Neural cell (in vitro differentiated cells): ENCODE data around the gene MACF1. TPM values are rescaled to one million over a fixed set of nuclear protein-coding genes. Genes with fewer than 3 reads are reported as not detected.

Experiments
- H2AFZ ChIP-seq: fragments of 200-600, 300-800 bp; sonication (generic), shearing (Covaris generic); 2 replicates; pipeline ENCODE4 v1.6.0; 2014; ENCODE audit warnings: low read depth, mild to moderate bottlenecking, antibody characterized with exemption, low read length, moderate library complexity
- H3F3A ChIP-seq: fragments of 200-600 bp; shearing (Covaris generic); 2 replicates; pipeline ENCODE4 v1.6.1; 2016; ENCODE audit warnings: mild to moderate bottlenecking, moderate library complexity, mixed read lengths, antibody characterized with exemption, low read length; ENCODE audit not compliant: insufficient read depth, poor library complexity, severe bottlenecking
- H3K27ac ChIP-seq: fragments of 200-600, 300-800 bp; sonication (generic), shearing (Covaris generic); 2 replicates; pipeline ENCODE4 v1.5.1; 2014; ENCODE audit warnings: mild to moderate bottlenecking, low read length, moderate library complexity
- H3K27me3 ChIP-seq: fragments of 300-800, 200-600 bp; sonication (generic), shearing (Covaris generic); 2 replicates; pipeline ENCODE4 v1.6.0; 2014; ENCODE audit warnings: mild to moderate bottlenecking, low read depth, low read length, moderate library complexity; ENCODE audit not compliant: insufficient read depth
- H3K36me3 ChIP-seq: fragments of 300-800, 200-600 bp; sonication (generic), shearing (Covaris generic); 2 replicates; pipeline ENCODE4 v1.5.1; 2014; ENCODE audit warnings: mild to moderate bottlenecking, antibody characterized with exemption, low read length, moderate library complexity; ENCODE audit not compliant: insufficient read depth
- H3K4me2 ChIP-seq: fragments of 300-800, 200-600 bp; sonication (generic), shearing (Covaris generic); 2 replicates; pipeline ENCODE4 v1.6.0; 2014; ENCODE audit warnings: mild to moderate bottlenecking, low read length
- H3K4me3 ChIP-seq: fragments of 300-800, 200-600 bp; sonication (generic), shearing (Covaris generic); 2 replicates; pipeline ENCODE4 v1.5.1; 2014; ENCODE audit warnings: mild to moderate bottlenecking, low read length, moderate library complexity
- H3K79me2 ChIP-seq: fragments of 200-600 bp; shearing (Covaris generic); replicated peaks from 2 replicates; pipeline ENCODE4 v1.6.0; 2014; ENCODE audit warnings: mild to moderate bottlenecking, low read length, moderate library complexity; ENCODE audit not compliant: insufficient read depth
- H3K9ac ChIP-seq: fragments of 300-800, 200-600 bp; sonication (generic), shearing (Covaris generic); 2 replicates; pipeline ENCODE4 v1.6.1; 2016; ENCODE audit warnings: mild to moderate bottlenecking, low read length, mixed read lengths
- H3K9me2 ChIP-seq: fragments of 200-600 bp; shearing (Covaris generic); 2 replicates; pipeline ENCODE4 v1.6.1; 2016; ENCODE audit warnings: mild to moderate bottlenecking, low read length, mixed read lengths; ENCODE audit not compliant: insufficient read depth
- H3K9me3 ChIP-seq: fragments of 200-600, 300-800 bp; sonication (generic), shearing (Covaris generic); 2 replicates; pipeline ENCODE4 v1.6.1; 2016; ENCODE audit warnings: mild to moderate bottlenecking, mixed run types, low read length, moderate library complexity, mixed read lengths
- H4K20me1 ChIP-seq: fragments of 200-600 bp; shearing (Covaris generic); 2 replicates; pipeline ENCODE4 v1.6.1; 2016; ENCODE audit warnings: mild to moderate bottlenecking, mixed run types; ENCODE audit not compliant: insufficient read depth
- EP300 ChIP-seq: fragments of 450-650 bp; conservative IDR thresholded peaks from 2 replicates; pipeline ENCODE4 v1.6.1; 2014; ENCODE audit warnings: antibody characterized with exemption, mild to moderate bottlenecking, moderate library complexity; ENCODE audit not compliant: poor library complexity, severe bottlenecking
- EZH2 ChIP-seq: fragments of 200-600, 300-800 bp; shearing (Covaris generic), sonication (generic); IDR thresholded peaks from 2 replicates; pipeline ENCODE4 v1.6.1; 2014; ENCODE audit warnings: antibody characterized with exemption, low read length, borderline replicate concordance, mild to moderate bottlenecking; ENCODE audit not compliant: insufficient read depth, poor library complexity, severe bottlenecking
- MXI1 ChIP-seq: fragments of 450-650 bp; conservative IDR thresholded peaks from 2 replicates; pipeline ENCODE4 v1.6.1; 2014; ENCODE audit warnings: antibody characterized with exemption, mild to moderate bottlenecking; ENCODE audit not compliant: poor library complexity, severe bottlenecking
- POLR2AphosphoS5 ChIP-seq: IDR thresholded peaks from 2 replicates; pipeline ENCODE4 v1.6.1; 2012
- RAD21 ChIP-seq: fragments of 450-650 bp; conservative IDR thresholded peaks from 2 replicates; pipeline ENCODE4 v1.6.1; 2014; ENCODE audit warnings: antibody characterized with exemption, mild to moderate bottlenecking, moderate library complexity
- SMC3 ChIP-seq: fragments of 450-650 bp; conservative IDR thresholded peaks from 2 replicates; pipeline ENCODE4 v1.6.1; 2014; ENCODE audit warnings: antibody characterized with exemption, mild to moderate bottlenecking, moderate library complexity; ENCODE audit not compliant: poor library complexity
- TAF1 ChIP-seq: IDR thresholded peaks from 2 replicates; pipeline ENCODE4 v1.6.1; 2012; ENCODE audit warnings: low read depth
- polyA plus RNA-seq: library from polyadenylated mRNA; depleted of rRNA; stranded (reverse); fragments of >200 nt; gene quantifications from 2 replicates; pipeline ENCODE4 v1.2.3, GENCODE V29; 2014
- TF ChIP-seq, protein P1 (sequence below): IDR thresholded peaks from 2 replicates; pipeline ENCODE4 v1.6.1; 2012; ENCODE audit warnings: borderline replicate concordance
- TF ChIP-seq, protein P2 (sequence below): fragments of 450-650 bp; IDR thresholded peaks from 2 replicates; pipeline ENCODE4 v1.5.1; 2014; ENCODE audit warnings: antibody characterized with exemption, mild to moderate bottlenecking, moderate library complexity; ENCODE audit not compliant: poor library complexity, severe bottlenecking

Gene MACF1
- polyA plus RNA-seq, 1 donor from 2014 or later, result 176 TPM

DNA sequence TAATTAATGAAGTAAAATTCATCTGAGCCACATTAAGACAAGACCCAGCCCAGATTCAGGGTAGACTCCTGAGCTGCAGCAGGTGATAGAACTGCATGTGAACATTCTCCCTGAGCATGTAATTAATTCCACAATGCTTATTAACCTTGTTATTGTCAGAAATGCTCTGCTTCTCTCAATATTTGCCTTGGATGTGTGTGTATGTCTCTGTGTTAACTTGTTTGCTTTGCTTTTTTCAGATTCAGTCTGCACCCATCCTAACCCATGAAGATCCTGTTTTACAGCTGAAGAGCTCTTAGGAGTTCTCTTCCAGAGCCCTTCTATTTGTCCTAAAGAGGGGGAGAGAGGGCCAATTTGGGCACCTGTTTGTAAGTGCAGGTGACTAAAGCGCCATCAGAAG lies 143.8 kb downstream of the MACF1 start:
- no peaks in the 10 kb centered on the region for H3K9me2 ChIP-seq
- H3K79me2 ChIP-seq, result peaks cover 4% of the 10 kb centered on the region

DNA sequence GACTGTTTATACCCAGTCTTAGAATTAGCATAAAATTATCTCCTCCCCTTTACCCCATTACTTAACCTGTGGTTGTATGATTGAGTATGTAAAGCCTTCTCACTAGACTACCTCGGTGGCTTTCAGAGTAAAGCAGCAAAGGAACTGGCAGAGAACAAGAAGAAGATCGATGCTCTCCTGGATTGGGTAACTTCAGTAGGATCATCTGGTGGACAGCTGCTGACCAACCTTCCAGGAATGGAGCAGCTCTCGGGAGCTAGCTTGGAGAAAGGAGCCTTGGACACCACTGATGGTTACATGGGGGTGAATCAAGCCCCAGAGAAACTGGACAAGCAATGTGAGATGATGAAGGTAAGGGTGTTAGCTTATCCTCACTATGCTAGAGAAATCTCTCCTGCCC lies 148.4 kb downstream of the MACF1 start:
- H3K9ac ChIP-seq, result no peak overlapping the region
- no peak overlapping the region for H3K4me2 ChIP-seq
- peaks cover 17% of the 10 kb centered on the region for H3K36me3 ChIP-seq
- no peaks in the 10 kb centered on the region for H3K9me3 ChIP-seq
- no peaks in the 10 kb centered on the region for H3F3A ChIP-seq
- no peak for TF ChIP-seq POLR2AphosphoS5
- no peak for TF ChIP-seq EP300
- TF ChIP-seq EZH2, result no peak
- TF ChIP-seq, protein P1, sequence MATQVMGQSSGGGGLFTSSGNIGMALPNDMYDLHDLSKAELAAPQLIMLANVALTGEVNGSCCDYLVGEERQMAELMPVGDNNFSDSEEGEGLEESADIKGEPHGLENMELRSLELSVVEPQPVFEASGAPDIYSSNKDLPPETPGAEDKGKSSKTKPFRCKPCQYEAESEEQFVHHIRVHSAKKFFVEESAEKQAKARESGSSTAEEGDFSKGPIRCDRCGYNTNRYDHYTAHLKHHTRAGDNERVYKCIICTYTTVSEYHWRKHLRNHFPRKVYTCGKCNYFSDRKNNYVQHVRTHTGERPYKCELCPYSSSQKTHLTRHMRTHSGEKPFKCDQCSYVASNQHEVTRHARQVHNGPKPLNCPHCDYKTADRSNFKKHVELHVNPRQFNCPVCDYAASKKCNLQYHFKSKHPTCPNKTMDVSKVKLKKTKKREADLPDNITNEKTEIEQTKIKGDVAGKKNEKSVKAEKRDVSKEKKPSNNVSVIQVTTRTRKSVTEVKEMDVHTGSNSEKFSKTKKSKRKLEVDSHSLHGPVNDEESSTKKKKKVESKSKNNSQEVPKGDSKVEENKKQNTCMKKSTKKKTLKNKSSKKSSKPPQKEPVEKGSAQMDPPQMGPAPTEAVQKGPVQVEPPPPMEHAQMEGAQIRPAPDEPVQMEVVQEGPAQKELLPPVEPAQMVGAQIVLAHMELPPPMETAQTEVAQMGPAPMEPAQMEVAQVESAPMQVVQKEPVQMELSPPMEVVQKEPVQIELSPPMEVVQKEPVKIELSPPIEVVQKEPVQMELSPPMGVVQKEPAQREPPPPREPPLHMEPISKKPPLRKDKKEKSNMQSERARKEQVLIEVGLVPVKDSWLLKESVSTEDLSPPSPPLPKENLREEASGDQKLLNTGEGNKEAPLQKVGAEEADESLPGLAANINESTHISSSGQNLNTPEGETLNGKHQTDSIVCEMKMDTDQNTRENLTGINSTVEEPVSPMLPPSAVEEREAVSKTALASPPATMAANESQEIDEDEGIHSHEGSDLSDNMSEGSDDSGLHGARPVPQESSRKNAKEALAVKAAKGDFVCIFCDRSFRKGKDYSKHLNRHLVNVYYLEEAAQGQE, result no peak
- no peak for TF ChIP-seq SMC3
- TF ChIP-seq, protein P2, sequence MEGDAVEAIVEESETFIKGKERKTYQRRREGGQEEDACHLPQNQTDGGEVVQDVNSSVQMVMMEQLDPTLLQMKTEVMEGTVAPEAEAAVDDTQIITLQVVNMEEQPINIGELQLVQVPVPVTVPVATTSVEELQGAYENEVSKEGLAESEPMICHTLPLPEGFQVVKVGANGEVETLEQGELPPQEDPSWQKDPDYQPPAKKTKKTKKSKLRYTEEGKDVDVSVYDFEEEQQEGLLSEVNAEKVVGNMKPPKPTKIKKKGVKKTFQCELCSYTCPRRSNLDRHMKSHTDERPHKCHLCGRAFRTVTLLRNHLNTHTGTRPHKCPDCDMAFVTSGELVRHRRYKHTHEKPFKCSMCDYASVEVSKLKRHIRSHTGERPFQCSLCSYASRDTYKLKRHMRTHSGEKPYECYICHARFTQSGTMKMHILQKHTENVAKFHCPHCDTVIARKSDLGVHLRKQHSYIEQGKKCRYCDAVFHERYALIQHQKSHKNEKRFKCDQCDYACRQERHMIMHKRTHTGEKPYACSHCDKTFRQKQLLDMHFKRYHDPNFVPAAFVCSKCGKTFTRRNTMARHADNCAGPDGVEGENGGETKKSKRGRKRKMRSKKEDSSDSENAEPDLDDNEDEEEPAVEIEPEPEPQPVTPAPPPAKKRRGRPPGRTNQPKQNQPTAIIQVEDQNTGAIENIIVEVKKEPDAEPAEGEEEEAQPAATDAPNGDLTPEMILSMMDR, result no peak
- no peak for TF ChIP-seq RAD21
- no peak for TF ChIP-seq TAF1
- TF ChIP-seq MXI1, result no peak
- no peaks in the 10 kb centered on the region for H3K9me2 ChIP-seq
- H4K20me1 ChIP-seq, result no peaks in the 10 kb centered on the region
- H3K79me2 ChIP-seq, result no peaks in the 10 kb centered on the region
- H2AFZ ChIP-seq, result no peak overlapping the region
- no peaks in the 10 kb centered on the region for H3K27me3 ChIP-seq
- H3K4me3 ChIP-seq, result no peak overlapping the region
- no peak overlapping the region for H3K27ac ChIP-seq

More for the DNA sequence above, 143.8 kb downstream of the MACF1 start:
- Histone ChIP-seq H3K27ac (no peak overlapping the region), H3K27me3 (no peaks in the 10 kb centered on the region), H3K9me3 (no peaks in the 10 kb centered on the region), H4K20me1 (no peaks in the 10 kb centered on the region), H3F3A (no peaks in the 10 kb centered on the region), H3K4me2 (no peak overlapping the region), H3K36me3 (peaks cover 28% of the 10 kb centered on the region), H2AFZ (no peak overlapping the region), H3K4me3 (no peak overlapping the region), H3K9ac (no peak overlapping the region)
- TF ChIP-seq SMC3 (no peak), EP300 (no peak), POLR2AphosphoS5 (no peak), TAF1 (no peak)

DNA sequence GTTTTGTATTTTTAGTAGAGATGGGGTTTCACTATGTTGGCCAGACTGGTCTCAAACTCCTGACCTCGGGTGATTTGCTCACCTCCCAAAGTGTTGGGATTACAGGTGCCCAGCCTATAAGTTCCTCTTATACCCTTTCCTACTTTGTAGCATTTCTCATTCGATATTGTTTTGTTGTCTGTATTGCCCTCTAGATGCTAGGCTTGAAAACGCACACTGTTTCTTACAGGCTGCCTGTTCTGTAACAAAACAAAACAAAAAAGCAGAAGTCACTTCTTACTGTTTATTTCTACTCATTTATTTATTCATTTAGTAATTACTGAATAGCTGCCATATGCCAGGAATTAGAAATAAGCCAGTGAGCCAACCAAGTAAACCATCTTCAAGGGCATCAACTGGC lies 150.1 kb downstream of the MACF1 start:
- H3K36me3 ChIP-seq, result peaks cover 19% of the 10 kb centered on the region

More for the DNA sequence above, 150.1 kb downstream of the MACF1 start:
- no peaks in the 10 kb centered on the region for H3K79me2 ChIP-seq
- TF ChIP-seq, protein P2, result no peak
- no peak for TF ChIP-seq EP300
- TF ChIP-seq POLR2AphosphoS5, result no peak
- TF ChIP-seq, protein P1, result no peak
- TF ChIP-seq TAF1, result no peak
- TF ChIP-seq SMC3, result no peak
- no peak for TF ChIP-seq EZH2
- no peak for TF ChIP-seq MXI1
- TF ChIP-seq RAD21, result no peak
- no peaks in the 10 kb centered on the region for H3F3A ChIP-seq
- no peak overlapping the region for H3K4me2 ChIP-seq
- H3K27me3 ChIP-seq, result no peaks in the 10 kb centered on the region
- no peak overlapping the region for H3K27ac ChIP-seq
- H4K20me1 ChIP-seq, result no peaks in the 10 kb centered on the region
- H3K9me3 ChIP-seq, result no peaks in the 10 kb centered on the region
- no peak overlapping the region for H2AFZ ChIP-seq
- no peaks in the 10 kb centered on the region for H3K9me2 ChIP-seq
- H3K9ac ChIP-seq, result no peak overlapping the region
- H3K4me3 ChIP-seq, result no peak overlapping the region
